Activated CD4-positive, CD25-positive, alpha-beta regulatory T cell treated with anti-CD3 and anti-CD28 coated beads, Interleukin-2, amount 50 U/mL, for 24 hours (primary cell): ENCODE results near the gene CYGB.
"Not testable (repeated sequence)": the region's sequence is repeated elsewhere in the genome, so short reads cannot be mapped to it uniquely, and the experiment has no call there.

Experiments
- ATAC-seq, 2 donors: fragments of 150-1000 bp; cut with Tn5 transposase; one replicate each; pipeline ENCODE4 v1.10.0; 2021; ENCODE audit warnings: mild to moderate bottlenecking in 1 of 2, moderate library complexity in 1 of 2

CYGB gene

DNA sequence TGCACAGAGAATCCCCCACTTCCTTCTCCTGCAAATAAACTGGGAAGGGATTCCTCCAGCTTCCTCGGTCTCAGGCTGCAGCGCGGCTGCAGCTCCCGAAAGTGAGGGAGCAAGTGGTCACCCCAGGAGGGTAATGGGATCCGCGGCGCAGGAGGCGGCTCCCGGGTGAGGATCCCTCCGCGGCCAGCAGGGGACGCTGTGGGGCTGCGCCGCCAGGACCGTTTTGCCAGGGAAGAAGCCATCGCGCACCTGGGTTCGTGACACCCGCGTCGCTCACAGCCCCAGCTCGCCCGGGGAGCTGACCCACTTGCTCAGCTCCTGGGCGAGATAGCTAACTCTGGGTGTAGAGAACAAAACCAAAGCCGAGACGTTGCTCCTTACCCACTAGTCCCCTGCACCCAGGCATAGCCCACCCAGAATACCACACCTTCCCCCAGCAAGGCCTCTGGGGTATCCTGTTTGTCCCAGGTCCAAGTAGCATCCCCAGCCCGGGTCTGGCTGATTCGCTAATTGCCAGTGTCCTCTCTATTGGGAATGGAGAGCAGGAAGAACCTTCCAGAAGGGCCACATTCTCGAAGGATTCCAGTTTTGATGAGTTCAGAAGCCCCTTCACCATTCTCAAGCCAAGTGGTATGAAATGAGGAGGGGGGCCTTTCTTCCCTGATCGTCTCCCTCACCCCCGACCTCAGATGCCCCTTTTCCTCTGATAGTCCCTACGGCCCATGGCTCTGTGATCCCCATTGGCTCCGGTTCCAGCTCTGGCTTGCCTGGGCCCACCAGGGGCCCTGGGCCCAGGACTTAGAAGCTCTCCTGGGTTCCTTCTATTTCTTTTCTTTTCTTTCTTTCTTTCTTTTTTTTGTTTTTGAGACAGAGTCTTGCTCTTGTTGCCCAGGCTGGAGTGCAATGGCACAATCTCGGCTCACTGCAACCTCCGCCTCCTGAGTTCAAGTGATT is 14.1 kb downstream of the CYGB start:
- ATAC-seq, result peak; percentile 80 to 86

DNA sequence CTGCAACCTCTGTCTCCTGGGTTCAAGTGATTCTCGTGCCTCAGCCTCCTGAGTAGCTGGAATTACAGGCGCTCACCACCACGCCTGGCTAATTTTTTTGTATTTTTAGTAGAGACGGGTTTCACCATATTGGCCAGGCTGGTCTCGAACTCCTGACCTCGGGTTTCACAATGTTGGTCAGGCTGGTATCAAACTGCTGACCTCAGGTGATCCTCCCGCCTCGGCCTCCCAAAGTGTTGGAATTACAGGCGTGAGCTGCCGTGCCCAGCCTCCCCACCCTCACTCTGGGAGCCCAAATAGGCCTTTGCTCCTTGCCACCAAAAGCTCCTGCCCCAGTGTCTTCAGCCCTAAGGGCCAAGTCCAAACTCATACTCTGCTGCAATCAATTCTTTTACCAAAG is 15.8 kb downstream of the CYGB start:
- not testable (repeated sequence) for ATAC-seq

GRCh38 chr17:76521262-76521661 is 16.2 kb downstream of the CYGB start:
- ATAC-seq, result no peak

GRCh38 chr17:76519048-76519966 is 18.2 kb downstream of the CYGB start:
- ATAC-seq, result no peak

DNA sequence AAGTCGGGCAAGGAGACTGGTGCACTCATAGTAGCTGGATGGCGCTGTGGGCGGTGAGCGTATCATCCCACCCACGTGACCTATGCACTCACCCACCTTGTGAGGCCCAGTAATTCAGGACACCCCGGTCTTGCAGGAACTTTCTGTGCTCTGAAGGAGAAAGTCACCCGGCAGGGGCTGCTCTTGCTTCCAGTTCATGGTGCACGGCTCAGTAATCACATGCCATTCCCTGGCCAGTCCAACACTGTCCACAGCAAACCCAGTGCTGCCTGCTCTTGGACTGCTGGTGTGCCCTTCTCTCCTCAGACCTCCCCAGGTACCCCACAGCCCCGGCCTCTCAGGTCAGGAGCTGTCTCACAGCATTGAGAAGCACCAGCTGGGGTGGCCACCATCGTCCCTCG is 19.9 kb downstream of the CYGB start:
- no peak for ATAC-seq

DNA sequence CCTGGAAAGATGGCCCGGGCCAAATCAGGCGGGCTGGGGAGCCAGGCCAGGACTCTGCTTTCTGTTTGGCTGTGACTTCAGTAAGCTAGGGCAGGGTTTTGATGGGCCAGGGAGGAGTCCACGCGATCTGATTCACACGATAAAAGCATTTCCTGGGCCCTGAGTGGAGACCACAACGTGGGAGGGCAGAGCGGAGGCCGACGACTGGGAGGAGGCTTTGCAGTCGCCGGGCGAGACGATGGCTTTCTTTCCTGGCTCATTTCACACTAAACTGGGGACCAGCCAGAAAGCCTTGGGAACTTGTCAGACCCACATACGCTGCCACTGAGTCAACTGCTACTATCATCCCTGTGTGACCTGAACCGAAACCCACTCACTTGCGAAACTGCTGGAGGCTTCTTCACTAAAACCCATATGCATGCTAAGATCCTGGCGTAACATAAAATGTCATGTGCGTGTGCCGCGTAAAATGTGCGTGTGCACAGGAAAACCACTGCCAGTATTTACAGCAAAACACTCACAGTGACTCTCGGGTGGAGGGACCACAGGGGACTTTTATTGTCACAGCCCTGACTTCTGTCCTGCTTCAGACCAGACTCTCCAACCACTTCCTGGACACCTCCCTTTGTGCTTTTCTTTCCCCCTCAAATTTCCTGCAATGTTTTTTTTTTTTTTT is 22.1 kb downstream of the CYGB start:
- ATAC-seq, result peak; percentile 92 to 93

DNA sequence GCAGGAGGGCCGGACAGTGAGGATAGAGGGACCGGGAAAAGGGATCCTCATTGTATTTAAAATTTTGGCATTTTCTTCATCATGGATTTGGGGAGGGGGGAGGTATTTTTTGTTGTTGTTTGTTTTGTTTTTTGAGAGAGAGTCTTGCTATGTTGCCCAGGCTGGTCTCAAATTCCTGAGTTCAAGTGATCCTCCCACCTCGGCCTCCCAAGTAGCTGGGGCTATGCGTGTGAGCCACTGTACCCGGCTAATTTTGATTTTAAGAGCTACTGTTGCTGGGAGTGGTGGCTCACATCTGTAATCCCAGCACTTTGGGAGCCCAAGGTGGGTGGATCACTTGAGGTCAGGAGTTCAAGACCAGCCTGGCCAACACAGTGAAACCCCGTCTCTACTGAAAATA is 23.2 kb downstream of the CYGB start:
- ATAC-seq, result not testable (repeated sequence)

DNA sequence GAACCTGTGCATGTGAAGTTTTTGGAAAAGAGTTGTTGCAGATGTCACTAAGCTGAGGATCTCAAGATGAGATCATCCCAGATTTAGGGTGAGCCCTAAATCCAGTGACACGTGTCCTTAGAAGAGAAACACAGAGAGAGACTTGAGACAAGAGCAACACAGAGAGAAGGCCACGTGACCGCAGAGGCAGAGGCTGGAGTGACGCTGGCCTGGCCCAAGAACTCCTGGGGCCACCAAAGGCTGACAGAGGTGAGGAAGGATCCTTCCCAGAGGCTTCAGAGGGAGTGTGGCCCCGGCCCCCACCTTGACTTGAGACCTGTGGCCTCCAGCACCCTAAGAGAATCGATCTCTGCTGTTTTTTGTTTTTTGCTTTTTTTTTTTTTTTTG is 24.2 kb downstream of the CYGB start:
- ATAC-seq, result no peak

DNA sequence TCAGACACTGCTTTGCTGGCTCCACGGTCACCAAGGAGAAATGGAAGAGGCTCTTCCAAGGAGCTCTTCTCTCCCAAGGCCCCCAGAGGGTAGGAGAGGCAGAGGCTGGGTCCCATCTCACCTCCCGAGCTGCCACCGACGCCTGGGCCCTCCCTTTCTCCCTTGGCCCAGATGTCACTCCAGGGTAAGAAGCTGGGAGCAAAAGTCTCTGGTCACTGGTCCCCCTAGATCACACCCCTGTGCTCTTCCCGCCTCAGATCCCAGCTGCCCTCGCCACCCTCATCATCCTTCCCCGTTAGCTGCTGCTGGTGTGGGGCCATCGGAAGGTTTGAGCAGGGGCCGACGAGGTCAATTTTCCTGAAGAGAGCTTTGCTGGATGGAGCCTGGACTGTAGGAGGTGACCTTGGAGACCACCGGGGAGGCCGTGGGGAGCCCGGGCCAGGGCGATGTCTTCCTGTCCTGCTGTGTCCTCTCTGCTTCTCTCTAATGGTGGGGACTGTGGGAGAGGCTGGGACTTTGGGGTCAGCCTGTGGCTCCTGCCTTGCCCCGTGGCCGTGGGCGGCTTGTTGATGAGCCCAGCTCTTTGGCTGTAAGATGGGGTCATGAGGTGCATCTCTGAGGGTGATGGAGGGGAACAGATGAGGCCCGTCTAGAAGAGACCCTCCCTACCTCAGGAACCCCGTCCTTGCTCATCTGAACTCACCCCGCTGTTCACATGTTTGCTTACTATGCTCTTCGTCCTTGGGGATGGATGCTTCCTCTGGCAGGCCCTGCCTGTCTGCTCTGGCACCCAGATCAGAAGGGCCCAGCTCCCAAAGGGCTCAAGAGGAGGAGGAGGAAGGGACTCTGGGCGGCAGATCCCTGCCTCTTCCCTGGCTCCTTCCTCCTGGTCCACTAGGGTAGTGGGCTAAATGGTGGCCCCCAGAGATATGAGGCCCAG is 24.9 kb downstream of the CYGB start:
- ATAC-seq, result no peak

GRCh38 chr17:76511668-76512365 is 25.7 kb downstream of the CYGB start:
- no peak for ATAC-seq

GRCh38 chr17:76510831-76511244 is 26.7 kb downstream of the CYGB start:
- ATAC-seq, result no peak

- ATAC-seq, result not testable (repeated sequence)
These were observed 28.9 kb downstream of the CYGB start for GRCh38 chr17:76508472-76509063.

DNA sequence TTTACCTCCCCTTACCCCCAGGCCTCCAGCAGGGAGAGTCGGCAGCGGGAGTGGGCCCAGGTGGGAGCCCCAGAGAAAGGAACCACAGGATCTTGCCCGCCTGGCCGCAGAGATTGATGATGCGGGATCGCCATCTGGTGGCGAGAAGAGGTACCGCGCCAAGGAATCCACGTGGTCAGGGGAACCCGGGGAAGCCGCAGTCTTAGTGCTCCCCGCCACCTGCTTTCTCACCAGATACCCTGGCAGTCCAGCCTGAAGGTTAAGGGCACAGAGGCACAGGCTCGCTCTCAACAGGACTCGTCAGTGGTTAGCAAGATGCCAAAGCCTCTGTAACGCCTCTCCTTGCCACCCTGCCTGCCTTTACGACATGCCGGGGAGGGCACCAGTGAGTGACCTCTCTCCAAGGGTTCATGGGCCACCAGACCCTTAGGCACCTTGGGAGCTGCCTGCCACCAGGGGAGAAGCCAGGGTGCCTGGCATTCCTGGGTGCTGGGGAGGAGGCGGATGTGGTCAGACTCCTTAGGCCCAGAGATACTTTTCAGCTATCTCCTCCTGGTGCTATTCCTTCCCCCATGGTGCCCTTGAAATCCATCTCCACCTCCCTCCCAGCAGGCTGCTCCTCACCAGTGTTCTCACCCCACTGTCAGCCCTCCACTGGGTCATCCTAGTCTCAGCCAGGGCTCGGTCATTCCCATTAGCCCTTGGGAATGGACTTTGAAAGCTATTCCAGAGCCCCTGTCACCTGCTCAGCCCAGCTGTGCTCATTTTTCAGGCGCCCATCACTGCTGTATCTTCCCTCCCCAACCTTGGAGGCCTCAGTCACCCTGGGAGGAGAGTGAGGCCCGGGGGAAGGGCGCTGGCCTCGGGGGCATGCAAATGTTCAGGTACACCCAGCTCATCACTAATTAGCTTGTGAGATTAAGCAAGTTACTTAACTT is 30.8 kb downstream of the CYGB start:
- peak; percentile 84 to 89 for ATAC-seq

DNA sequence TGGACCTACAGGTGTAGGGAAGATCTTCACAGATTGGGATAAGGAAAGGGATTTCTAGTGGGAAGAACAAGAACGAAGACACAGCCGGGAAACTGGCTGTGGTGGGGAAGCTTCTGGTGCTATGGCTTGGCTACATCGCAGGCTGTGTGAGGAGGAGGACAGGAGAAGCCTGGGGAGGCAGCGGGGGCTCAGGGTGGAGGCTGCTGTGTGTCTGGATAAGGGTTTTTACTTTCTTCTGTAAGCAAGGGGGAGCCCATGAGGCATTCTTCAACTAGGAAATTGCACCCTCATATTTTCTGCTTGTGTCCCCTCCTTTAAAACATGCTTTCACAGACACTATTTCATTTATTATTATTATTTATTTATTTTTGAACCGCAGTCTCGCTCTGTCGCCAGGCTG is 33.4 kb downstream of the CYGB start:
- no peak for ATAC-seq

DNA sequence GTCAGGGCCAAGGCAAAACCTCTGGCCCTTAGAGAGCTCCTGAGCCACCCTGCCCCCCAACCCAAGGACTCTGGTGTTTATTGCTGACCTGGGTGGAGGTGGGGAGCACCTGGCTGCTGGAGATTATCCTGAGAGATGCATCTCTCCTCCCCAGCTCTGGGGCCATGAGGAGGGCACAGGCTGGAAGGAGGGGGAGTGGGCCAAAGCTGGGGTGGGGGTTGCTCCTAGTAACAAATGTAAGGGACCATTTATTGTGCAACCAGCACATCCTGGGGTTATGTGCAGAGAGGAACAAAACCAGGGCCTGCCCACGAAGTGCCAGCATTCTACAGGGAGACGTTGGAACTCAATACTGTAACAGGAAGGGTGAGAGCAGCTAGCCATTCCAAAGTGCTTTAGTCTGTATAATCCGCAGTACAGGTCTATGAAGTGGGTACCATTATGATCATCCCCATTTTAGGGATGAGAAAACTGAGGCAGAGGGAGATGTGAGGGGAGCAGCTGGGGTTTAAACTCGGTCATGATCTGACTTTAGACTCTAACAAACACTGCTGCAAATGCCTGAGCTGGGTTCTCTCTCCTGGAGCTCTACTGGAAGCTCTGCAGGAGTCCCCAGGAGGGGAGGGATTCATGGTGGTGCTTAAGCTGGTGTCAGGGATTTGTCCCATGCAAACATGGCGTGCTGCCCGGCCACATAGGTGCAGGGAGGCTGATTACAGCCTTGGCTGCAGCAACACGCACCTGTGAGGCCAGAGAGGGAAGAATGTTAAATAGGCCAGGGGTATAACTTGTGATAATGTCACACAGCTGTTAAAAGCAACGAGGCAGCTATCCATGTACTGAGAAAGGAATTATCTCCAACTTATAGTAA is 34.9 kb downstream of the CYGB start:
- no peak for ATAC-seq

GRCh38 chr17:76501827-76502307 is 35.6 kb downstream of the CYGB start:
- ATAC-seq, result no peak

- peak; percentile 91 for ATAC-seq
These were observed 36.3 kb downstream of the CYGB start, which contains the start of gene RHBDF2 for GRCh38 chr17:76501018-76501826. Gene RHBDF2, minus strand, starts transcription at chr17:76501423. Its CDS starts 19,899 bp downstream, at chr17:76481524.
